Breast epithelium (tissue), 3 donors: ENCODE measurements around the gene PPL.

Experiments used
- POLR2A ChIP-seq: fragments of 450-650 bp; IDR thresholded peaks from one replicate; pipeline ENCODE4 v1.6.1; 2016; ENCODE audit warnings: antibody characterized with exemption, mild to moderate bottlenecking, moderate library complexity
- TF ChIP-seq, protein P1 (sequence below), 3 donors: fragments of 450-650 bp; IDR thresholded peaks; one replicate each; pipeline ENCODE4 v1.5.1; 2016 to 2017; ENCODE audit warnings: antibody characterized with exemption in 3 of 3, mild to moderate bottlenecking in 3 of 3, moderate library complexity in 3 of 3

GRCh38 chr16:4897328-4897727 lies 39.6 kb downstream of the PPL start:
- TF ChIP-seq, protein P1, sequence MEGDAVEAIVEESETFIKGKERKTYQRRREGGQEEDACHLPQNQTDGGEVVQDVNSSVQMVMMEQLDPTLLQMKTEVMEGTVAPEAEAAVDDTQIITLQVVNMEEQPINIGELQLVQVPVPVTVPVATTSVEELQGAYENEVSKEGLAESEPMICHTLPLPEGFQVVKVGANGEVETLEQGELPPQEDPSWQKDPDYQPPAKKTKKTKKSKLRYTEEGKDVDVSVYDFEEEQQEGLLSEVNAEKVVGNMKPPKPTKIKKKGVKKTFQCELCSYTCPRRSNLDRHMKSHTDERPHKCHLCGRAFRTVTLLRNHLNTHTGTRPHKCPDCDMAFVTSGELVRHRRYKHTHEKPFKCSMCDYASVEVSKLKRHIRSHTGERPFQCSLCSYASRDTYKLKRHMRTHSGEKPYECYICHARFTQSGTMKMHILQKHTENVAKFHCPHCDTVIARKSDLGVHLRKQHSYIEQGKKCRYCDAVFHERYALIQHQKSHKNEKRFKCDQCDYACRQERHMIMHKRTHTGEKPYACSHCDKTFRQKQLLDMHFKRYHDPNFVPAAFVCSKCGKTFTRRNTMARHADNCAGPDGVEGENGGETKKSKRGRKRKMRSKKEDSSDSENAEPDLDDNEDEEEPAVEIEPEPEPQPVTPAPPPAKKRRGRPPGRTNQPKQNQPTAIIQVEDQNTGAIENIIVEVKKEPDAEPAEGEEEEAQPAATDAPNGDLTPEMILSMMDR (IDR thresholded peaks at IDR 0.05), result no peak
- TF ChIP-seq POLR2A, result no peak
